LNCaP clone FGC (cell line): ENCODE results near the gene LRP5.

ENCODE experiments used
- DNase-seq: peaks from one replicate; pipeline ENCODE4 v3.0.0-alpha.2; 2011; ENCODE audit warnings: low read depth
- H3K4me3 ChIP-seq: 2 replicates; pipeline ENCODE4 v1.5.1; 2011; ENCODE audit warnings: mild to moderate bottlenecking, low read depth, low read length, control low read depth
- CTCF ChIP-seq: IDR thresholded peaks from 2 replicates; pipeline ENCODE4 v1.5.1; 2012; ENCODE audit warnings: mild to moderate bottlenecking; ENCODE audit not compliant: control insufficient read depth, insufficient read depth; ENCODE audit errors: extremely low read depth

The LRP5 gene

GRCh38 chr11:68388595-68389198, 76.3 kb downstream of the LRP5 start:
- no peak overlapping the region for H3K4me3 ChIP-seq
- DNase-seq, result no peak
- TF ChIP-seq CTCF, result no peak

DNA sequence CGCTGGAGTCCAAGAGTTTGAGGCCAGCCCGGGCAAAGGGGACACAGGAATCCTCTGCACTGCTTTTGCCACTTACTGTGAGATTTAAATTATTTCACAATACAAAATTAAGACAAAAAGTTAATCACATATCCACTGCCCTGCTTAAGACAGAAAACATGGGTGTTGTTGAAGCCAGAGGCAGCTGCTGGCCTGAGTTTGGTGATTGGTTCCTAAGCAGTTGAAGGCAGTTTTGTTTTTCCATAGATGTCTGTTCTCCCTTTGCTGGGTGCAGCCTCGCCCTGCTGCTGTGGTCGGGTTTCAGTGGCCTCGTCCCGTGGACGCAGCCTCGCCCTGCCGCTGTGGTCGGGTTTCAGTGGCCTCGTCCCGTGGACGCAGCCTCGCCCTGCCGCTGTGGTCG, 77.9 kb downstream of the LRP5 start:
- H3K4me3 ChIP-seq, result no peak overlapping the region
- DNase-seq, result no peak
- no peak for TF ChIP-seq CTCF

- no peak overlapping the region for H3K4me3 ChIP-seq
- TF ChIP-seq CTCF, result no peak
- no peak for DNase-seq
Measured at GRCh38 chr11:68392822-68393221, 80.4 kb downstream of the LRP5 start.

- TF ChIP-seq CTCF, result no peak
- no peak for DNase-seq
- no peak overlapping the region for H3K4me3 ChIP-seq
Measured at GRCh38 chr11:68396516-68396915, 84.1 kb downstream of the LRP5 start.

DNA sequence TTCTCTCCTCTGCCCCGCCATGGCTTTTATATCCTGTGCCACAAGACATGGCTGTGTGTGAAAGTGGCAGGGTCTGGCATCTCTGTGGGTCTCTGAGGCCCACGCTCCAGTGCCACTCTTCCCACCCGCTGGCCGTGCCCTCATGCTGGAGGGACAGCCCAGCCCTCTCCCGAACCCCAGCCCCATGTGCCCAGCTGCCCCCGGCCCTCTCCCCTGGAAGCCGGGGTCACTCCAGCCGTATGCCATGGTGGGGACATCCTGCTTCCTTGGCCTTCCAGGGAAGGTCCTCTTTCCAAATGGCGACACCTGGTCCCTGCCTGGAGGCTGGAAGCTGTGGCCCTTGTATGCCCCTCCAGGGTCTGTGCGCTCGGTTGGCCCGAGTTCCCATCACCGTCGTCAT, 84.9 kb downstream of the LRP5 start:
- TF ChIP-seq CTCF, result no peak
- no peak overlapping the region for H3K4me3 ChIP-seq

GRCh38 chr11:68398995-68399851, 86.8 kb downstream of the LRP5 start:
- DNase-seq, result no peak
- no peak overlapping the region for H3K4me3 ChIP-seq
- no peak for TF ChIP-seq CTCF

More for the DNA sequence above, 84.9 kb downstream of the LRP5 start:
- no peak for DNase-seq
